Superior temporal gyrus (tissue), 1 donor: ENCODE results near the gene HOXA11.

Experiments used
- DNase-seq: peaks from one replicate; pipeline ENCODE4 v3.0.0-alpha.2; 2016; ENCODE audit errors: extremely low spot score

Gene HOXA11

DNA sequence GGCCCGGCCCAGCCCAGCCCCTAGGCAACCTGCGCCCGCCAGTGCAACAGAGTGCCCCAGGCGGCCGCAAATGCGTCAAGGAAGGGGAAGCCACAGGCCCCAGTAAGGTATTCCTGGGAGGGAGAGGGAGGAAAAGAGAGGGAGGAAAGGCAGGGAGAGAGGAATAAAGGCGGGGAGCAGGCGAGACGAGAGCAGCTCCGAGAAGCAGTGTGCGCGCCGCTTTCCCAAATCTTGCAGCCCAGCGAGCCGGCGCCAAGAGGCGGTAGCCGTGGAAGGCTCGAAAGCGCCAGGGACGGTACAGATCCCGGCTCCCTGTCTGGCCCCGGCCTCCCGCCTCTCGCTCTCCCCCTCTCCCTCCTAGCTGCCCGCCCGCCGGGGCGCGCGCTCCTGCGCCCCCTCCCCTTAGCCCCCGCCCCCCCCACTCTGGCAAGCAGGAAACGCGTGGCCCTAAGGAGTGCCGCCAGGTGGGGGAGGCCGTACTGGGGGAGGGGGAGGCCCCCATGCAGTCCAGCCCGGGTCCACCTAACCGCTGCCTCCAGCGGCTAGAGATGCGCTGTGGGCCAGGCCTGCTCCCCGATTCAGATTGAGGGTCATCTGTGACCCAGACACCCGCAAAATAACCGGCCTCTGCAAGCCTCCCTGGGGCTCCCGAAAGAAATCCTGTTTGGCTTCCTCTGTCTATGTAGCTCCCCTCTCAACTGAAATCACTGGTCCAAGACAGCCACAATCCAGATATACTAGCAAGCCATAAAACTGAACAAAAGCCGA, 15.2 kb downstream of the HOXA11 start:
- no peak for DNase-seq

DNA sequence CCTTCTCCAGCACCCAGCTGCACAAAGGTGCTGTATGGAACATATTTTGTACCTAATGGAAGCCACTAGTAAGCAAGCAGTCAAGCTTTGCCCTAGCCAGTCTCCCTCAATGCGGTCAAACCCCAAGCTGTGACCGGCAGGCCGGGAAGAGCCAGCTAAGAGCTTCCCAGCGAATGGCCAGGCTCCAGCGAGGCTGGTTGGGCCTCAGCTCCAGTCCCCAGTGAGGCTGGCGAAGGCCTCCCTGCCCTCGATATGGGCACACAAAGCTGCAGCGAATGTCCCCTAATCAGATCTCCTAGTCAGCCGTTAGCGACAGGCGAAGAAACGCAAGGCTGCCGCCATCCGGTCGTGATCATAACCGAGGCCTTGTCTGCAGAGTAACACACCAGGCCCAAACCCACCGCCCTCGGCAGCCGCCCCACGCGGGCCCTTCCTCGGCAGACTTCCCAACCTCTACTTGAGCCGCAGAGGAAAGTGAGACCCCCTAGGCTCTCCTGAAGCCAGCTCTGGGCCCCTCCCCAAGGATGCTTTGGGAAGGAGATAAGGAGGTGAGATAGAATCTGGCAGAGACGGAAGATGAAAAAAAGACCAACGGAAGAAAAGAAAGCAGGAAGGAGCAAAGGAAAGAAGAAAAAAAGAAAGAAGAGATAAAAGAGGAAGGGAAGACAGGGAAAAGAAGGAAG, 16.6 kb downstream of the HOXA11 start:
- no peak for DNase-seq

DNA sequence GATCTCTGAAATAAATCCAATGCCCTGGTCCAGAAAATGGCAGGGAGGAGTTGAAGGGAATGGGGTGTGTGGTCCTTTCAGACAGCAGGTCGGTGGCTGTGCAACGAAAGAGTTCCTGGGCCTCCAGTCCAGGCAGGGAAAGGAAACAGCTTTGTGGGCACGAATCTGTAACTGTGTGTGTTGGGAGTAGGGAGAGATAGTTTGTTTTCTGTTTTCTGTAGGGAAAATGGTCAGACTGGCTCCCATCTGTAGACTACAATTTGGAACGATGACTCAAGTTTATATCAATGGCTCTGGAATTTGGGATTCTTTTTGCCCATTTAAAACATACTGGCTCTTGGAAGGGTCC, 17.1 kb downstream of the HOXA11 start:
- no peak for DNase-seq

DNA sequence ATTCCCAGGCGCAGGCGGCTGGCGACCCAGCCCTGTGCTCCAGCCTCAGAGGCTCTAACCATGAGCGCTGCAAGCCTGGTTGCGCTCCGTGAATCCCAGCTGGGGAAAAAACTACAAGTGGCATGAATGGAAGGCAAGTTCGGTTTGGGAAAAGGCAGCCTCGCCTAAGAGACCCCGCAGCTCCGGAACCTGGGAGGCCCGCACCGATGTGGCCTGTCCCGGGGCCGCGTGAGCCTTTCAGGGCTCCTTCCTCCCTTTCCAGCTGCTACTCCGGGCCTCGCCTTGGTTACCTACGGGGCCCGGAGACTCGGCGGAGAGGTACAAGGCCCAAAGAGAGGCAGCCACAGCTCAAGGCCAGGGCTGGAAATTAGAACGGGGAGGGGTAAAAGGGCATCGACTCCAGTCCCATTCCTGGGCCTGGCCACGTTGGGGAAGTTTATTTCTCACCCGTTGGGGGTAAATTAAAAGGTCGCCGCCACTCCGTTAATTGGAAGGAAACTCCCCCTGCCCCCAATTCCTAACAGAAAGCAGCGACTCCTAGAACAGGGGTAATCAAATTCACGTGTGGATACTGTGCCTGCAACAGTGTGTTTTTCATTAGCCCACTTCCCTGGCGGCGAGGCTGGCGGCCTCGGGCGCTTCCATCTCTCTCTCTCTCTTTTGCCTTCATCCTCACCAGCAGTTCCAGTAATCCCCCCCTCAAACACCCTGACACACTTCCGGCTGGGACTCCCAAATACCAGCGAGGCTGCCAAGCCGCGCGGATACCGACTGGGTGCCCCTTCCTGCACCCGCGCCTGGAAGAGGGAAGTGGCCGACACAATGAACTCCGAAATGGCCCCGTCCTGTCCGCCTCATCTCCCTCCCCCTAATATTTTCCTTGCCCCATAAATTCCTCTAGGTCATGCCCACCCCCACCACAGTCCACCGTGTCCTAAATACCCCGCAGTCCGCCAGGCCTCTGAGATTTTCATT, 18.2 kb downstream of the HOXA11 start:
- DNase-seq: no peak

GRCh38 chr7:27165996-27166530, 19.0 kb downstream of the HOXA11 start:
- DNase-seq: no peak

- no peak for DNase-seq
These were observed 19.7 kb downstream of the HOXA11 start, which contains the start of gene HOXA9 for GRCh38 chr7:27165089-27165995. Gene HOXA9, minus strand, starts transcription at chr7:27165537. Its CDS starts 80 bp downstream, at chr7:27165457.

DNA sequence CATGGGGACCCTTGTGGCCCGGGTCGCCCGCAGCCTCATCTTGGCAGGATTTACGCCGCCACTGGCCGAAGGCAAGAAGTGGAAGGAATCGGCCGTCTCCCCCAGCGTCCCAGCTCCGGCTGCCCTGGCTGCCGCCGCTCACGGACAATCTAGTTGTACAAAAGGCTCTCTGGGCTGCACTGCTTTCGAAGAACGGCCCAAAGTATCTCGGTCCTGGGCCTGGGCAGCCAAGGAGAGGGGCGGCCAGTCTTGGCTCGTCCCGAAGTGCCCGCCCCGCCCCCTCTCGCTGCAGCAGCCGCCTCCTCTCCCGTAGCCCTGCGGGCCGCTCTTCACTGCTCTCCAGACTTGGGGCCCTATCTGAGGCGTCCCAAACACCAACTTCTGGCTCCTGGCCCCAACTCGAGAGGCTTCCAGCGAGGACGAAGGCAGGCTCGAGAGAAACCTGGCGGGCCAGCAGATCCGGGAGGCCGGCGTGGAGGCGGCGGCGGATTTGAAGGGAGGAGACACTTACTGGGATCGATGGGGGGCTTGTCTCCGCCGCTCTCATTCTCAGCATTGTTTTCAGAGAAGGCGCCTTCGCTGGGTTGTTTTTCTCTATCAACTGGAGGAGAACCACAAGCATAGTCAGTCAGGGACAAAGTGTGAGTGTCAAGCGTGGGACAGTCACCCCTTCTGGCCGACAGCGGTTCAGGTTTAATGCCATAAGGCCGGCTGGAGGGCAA, 20.5 kb downstream of the HOXA11 start:
- DNase-seq: no peak

- DNase-seq: no peak
These were observed 21.0 kb downstream of the HOXA11 start for GRCh38 chr7:27164045-27164366.

DNA sequence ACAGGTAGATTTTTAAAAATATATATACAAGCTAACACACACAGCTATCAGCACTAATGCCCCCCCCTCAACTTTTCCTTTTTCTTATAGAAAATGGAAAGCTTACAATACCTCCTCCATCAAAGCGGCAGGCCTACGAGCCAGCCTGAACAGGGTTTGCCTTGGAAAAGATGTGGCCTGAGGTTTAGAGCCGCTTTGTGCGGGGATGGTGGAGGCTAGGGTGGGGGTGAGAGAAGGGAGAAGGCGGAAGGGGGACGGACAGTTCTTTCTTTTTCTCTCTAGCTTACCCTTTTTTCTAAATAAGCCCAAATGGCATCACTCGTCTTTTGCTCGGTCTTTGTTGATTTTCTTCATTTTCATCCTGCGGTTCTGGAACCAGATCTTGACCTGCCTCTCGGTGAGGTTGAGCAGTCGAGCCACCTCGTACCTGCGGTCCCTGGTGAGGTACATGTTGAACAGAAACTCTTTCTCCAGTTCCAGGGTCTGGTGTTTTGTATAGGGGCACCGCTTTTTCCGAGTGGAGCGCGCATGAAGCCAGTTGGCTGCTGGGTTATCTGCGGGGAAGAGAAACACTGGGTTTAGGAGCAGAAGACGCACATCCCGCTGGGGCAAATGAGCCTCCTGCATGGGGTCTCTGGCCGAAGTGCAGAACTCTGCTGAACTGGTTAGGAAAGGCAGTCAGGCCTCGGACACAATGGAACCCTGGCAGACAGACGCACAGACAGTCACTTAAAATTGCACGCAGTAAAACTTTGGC, 21.6 kb downstream of the HOXA11 start:
- no peak for DNase-seq

- DNase-seq: no peak
These were observed 22.3 kb downstream of the HOXA11 start for GRCh38 chr7:27162561-27163287.

DNA sequence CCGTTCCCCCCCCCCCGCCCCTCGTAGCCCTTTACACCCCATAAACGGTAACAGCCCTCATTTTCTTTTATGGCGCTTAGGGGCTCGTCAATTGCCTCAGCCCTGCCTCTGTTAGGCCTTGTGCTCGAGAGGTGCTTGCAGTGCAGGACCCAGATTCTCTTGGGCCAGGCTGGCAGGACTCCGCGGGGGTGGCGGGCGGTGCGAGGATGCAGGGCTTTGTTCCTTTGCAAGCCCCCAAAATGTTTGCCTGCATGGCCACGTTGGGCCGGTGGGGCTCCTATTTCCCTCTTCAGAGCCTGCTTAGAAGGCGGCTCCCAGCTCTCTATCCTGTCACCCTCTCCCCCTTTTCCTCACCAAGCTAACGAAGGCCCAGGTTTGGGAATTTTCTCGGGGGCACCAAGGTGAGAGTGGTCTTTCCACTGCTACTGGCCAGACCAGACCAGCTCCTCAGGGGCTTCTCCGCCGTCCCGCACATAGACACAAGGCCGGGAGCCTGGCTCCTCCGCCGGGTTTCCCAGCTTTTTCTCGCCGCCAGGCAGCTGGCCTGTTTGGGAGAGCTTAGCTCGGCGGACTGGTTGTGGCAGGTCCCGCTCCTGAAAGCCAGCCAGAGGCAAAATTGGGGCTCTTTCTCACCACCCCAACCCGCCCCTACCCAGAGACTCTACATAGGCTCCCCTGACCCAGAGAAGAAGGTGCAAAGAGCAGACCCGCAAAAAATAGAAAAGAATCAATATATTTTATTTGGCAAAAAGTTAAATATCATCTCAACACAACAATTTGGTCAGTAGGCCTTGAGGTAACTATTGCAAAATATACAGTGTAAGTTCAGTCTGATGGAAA, 23.1 kb downstream of the HOXA11 start:
- DNase-seq: no peak

- no peak for DNase-seq
These were observed 23.8 kb downstream of the HOXA11 start for GRCh38 chr7:27161214-27161720.

GRCh38 chr7:27160546-27161213, 24.4 kb downstream of the HOXA11 start:
- peak; percentile 80 for DNase-seq

- no peak for DNase-seq
These were observed 24.9 kb downstream of the HOXA11 start for GRCh38 chr7:27160145-27160545.

DNA sequence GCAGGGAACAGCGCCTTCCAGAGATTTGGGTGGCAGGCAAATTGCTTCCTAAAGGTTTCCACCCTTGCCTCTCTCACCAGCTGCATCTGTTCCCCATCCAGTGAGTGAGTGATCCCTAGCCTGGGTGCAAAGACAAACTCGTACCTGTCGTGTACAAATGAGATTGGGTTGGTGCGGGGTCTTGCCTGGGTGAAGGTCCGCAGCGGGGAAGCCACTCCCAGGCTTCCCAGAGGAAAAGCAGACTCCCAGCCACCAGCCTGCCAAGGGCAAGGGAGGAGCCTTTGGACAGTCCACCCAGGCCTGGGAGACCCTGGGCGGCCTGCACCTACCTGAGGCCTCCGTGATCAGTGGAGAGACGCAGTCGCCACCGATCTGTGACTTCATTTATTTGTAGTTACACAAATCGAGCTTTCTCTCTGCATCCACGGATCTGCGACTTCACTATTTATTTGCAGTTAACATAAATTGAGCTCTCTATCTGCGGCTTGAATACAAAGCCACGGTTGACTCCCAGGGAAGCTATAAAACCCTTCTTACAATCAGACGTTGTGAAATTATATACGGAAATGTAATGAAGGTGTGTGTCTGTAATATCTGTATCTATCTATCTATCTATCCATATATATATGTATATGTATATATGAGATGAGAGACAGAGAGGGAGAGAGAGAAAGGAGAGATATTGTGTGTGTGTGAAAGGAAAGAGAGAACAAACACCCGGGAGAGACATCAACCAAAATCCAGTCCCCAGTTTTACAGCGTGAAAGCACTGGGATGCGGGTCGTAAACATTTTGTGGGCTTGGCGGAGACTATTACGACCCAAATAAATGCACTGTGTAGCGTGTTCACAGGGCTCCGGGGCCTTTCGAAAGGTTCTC, 25.5 kb downstream of the HOXA11 start:
- DNase-seq: no peak
